ENCODE measurements around the gene SPAG5.

GRCh38 chr17:28574526-28574925, 24.3 kb downstream of the SPAG5 start:
- TF ChIP-seq, protein P1, sequence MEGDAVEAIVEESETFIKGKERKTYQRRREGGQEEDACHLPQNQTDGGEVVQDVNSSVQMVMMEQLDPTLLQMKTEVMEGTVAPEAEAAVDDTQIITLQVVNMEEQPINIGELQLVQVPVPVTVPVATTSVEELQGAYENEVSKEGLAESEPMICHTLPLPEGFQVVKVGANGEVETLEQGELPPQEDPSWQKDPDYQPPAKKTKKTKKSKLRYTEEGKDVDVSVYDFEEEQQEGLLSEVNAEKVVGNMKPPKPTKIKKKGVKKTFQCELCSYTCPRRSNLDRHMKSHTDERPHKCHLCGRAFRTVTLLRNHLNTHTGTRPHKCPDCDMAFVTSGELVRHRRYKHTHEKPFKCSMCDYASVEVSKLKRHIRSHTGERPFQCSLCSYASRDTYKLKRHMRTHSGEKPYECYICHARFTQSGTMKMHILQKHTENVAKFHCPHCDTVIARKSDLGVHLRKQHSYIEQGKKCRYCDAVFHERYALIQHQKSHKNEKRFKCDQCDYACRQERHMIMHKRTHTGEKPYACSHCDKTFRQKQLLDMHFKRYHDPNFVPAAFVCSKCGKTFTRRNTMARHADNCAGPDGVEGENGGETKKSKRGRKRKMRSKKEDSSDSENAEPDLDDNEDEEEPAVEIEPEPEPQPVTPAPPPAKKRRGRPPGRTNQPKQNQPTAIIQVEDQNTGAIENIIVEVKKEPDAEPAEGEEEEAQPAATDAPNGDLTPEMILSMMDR (IDR thresholded peaks at IDR 0.05; ENCODE audit: insufficient read depth, low read length) = peak; percentile 2
- TF ChIP-seq REST (IDR thresholded peaks at IDR 0.05; ENCODE audit: insufficient replicate concordance, low read depth) = no peak

All from HL-60 (cell line).